CD4-positive, alpha-beta T cell treated with Interleukin-6 for 4 hours (primary cell): ENCODE results near the gene KLC4.

Source experiments
- DNase-seq: peaks from one replicate; pipeline ENCODE4 v3.0.0-alpha.2; 2020; ENCODE audit warnings: mixed read lengths

KLC4 gene

DNA sequence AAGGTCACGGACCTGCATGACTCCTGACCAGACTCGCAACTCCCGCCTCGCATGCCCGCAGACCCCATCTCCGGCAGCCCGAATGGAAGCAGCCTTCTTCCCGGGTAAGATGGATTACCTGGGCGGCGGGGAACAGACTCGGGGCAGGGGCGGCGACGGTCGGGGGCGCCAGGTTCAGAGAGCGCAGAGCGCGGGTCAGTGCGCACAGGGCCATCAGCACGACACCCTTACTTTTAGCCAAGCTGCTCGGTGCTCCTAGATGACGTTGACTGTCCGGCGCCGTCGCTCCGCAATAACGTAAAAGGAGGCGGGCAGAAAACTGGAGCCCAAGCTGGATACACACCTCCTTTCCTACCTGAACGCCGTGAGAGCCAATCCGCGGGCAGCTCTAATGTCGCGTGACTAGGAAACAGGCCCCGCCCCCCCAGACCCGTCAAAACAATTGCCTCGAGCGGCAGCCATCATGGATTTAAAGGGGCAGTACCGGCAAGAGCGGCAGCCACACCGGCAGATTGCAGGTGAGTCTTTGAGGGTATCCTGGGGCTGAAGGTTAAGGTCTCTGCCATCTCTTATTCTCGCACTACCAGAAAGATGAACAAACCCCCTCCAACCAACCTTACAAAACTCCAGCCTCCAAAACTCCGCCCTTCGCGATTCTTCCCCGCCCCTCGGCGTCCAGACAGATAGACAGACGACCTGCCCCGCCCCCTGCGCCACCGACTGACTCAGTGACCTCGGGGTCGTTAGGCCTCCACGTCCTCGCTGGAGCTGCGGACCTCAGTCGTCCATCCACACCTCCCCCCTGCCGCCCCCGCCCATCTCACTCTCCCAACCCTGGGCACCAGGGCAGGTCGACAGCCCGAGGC is at the start of gene KLC4, which contains the start of gene MRPL2:
Gene KLC4, plus strand, starts transcription at position 464 of the 866 bp plus-strand sequence. CDS start 1,705 bp downstream, outside the sequence.
Gene MRPL2, minus strand, starts transcription at position 267 of the 866 bp plus-strand sequence. Its CDS starts 53 bp downstream, at position 214.
- peak; percentile 99 for DNase-seq

DNA sequence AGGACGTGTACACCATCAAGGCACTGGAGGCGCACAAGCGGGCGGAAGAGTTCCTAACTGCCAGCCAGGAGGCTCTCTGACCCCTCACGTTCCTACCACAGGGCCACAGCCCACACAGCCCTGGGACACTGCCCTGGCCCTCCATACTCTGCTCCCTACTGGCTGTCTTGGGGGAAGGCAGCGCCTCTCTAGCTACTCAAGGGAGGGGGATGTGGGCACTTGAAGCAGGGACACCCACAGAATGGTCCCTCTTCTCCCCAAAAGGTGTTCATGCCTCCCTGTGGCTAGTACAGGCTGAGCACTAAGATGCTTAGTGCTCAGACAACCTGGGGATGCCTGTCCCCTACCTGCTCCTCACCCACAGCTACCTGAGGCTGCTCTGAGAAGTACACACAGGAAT is 48.2 kb upstream of the KLC4 start:
- no peak for DNase-seq

DNA sequence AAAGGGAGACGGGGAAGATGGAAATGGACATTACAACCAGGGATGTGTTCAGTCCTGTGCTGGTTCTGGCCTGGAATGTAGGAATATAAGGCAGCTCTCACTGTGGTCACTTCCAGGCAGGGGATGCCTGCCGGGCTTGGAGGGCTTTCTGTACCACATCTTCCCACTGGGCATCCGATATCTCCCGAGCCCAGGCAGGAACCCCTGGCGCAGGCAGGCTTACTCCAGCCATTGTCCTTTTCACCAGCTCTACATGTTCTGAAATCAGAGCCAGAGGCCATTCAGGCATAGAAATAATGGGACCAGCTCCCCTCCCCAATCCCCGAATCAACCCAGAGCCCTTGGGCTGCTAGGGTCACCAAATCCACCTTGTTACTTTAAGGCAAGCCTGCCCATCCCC is 47.1 kb upstream of the KLC4 start:
- no peak for DNase-seq

DNA sequence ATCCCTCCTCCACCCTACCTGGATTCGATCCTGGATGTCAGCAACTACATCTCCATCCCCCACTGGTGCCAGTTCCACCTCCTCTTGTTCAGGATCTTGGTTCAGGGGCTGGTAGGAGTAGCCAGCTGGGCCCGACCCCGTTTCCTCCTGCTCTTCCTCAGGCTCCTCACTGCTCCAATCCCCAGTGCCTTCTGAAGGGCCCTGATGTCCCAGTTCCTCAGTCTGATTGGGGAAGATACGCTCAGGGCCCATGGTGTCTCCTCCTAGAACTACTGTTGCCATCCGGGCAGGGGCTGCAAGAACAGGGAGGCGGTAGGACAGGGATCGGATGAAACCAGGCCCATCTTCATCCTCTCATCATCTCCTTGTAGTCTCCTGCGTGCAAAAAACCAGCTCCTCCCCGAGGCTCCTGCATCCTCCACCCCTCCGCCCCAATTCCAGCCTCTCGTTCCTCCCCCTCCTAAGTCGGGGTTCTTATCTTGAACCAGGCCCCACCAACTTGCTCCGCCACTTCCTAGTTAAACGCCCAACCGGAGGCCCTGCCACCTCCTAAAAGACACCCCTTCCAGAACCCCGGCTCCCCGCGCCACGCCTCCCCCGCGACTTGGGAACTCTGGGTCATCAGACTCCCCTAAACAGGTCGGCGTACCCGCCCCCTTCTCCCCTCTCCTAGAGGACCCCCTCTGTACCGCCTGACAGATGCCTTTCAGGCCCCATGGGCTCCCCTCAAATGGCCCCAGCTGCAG is 46.2 kb upstream of the KLC4 start:
- DNase-seq, result no peak

DNA sequence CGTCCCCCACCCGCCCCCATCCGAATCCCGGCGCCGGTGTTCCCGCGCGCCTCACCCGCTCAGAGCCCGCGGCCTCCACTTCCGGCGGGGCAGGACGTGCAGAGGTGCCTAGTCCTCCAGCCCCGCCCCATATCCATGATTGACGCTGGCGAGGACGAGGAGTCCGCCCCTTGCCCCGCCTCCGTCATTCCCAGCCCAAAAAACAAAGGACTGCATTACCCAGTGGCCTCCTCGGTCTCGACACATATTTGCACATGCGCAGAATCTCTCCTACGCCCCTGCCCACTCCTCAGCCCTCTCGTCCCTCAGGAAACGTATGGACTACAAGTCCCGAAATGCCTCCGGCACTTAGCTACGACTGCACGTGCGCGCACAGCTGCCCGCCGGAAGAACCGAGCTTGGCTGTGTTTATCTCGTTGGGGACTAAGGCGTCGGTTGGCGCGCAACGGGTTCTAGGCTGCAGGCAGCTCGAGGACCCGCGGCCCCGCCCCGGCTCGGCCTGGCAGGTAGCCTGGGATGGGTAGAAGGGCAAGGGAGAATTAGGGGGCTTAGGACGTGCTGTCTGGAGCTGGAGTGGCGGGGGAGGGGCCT is 45.5 kb upstream of the KLC4 start, which contains the start of the genes KLHDC3 and MEA1:
Gene KLHDC3, plus strand, starts transcription at position 407 of the 591 bp plus-strand sequence. CDS start 2,944 bp downstream, outside the sequence.
Gene MEA1, minus strand, starts transcription at position 104 of the 591 bp plus-strand sequence. CDS start 133 bp downstream, outside the sequence.
- peak; percentile 100 for DNase-seq

DNA sequence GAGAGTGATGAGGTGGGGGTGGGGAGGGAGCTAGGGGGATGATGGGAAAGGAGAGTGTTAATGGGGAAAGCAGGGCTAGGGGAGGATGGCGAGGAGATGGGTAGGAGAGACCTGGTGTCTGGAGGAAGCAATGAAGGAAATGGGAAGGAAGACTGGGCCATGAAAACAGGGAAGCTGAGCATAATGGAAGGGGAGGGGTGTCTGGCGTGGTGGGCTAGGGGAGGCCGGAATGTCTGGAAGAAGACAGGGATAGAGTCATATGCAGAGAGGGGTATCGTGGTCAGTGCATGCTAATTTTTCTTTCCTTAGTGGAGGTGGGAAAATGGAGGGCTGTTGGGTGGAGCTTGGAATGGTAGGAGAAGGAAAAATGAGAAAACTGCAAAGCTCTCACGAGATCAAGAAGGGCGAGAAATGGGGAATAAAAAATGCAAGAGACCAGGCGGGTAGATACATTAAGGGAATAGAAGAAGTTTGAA is 45.0 kb upstream of the KLC4 start:
- DNase-seq, result no peak

DNA sequence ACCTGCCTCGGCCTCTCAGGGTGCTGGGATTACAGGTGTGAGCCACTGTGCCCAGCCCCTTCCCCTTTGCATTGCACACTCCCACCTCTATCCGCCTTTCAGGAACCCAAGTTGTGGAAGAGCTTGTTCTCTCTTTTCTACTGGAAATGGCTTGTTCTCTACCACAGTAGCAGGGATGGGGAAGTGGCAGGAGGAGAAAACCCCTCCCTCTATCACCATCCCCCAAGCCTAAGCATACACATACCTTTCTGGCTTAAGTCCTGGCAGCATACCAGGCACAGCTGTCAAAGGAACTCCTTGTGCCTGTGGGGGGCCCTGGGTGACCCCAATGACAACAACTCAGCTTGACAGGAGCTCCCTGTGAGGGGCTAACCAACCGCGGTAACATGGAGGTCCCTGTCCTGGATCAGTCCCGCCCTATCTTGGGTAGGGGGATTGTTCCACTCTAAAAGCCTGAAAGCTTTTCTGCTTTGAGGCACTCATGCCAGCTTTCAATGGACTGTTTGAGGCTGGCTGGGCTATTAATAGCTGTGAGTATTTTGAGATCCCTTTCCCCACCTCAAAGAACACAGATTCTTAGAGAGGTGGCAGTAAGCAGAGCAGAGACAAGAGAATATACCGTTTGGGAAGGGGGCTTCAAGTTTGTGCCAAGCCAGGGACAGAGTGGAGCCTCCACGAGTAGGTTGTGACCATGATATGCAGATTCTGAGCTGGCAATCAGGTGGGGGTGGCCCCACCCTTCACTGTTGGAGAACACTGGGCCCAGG is 43.1 kb upstream of the KLC4 start:
- no peak for DNase-seq

DNA sequence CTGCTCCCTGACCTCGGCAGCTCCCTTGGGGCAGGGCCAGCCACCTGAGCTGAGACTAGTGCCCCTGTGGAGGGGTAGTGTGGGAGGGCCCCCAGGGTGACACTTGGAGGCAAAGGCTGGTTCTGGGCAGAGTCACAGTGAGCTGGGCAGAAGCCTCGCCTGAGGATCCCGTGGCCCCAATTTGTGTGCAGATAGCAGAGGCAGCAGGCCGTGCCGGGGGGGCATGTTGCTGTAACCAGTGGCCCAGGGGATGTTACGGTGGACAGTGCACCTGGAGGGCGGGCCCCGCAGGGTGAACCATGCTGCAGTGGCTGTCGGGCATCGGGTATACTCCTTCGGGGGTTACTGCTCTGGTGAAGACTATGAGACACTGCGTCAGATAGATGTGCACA is 42.5 kb upstream of the KLC4 start:
- no peak for DNase-seq

DNA sequence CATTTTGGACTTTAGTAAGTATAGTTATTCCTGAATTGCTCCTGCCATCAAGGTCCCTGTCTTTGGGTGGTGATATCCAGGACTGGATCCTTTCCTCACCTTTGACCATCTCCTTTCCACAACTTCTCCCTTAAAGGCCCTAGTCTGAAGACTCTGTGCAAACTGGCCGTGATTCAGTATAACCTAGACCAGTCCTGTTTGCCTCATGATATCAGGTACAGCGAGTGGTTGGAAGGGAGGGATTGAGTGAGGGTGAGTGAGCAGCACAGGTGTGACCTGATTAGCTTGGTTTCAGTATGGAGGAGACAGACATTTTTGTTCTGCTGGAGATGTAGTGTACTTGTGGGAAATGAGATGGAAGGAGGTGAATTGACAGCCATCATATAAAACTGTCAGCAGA is 40.3 kb upstream of the KLC4 start:
- DNase-seq, result no peak

DNA sequence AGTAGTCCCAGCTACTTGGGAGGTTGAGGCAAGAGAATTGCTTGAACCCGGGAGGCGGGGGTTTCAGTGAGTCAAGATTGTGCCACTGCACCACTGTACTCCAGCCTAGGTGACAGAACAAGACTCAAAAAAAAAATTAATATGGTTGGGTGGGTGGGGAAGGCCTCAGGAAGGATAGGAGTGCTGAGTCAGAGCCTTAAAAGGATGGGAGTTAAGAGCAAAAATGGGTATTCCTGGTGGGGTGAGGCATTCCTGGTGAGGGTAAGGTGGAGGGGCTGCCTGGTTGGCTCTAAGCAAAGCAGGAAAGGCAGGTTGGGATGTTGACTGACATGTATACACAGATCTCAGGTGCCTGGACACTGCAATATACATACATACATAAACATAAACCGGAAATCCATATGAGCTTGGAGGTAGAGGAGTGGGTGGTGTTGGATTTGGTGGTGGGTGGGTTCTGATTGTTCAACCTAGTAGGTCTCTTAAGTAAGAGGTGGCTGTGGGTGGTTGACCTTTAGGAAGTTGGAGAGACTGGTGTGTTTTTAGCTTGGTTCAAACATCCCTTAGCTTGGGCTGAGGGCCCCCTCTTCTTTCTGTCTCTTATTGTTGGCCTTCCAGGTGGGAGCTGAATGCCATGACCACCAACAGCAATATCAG is 39.3 kb upstream of the KLC4 start:
- no peak for DNase-seq

DNA sequence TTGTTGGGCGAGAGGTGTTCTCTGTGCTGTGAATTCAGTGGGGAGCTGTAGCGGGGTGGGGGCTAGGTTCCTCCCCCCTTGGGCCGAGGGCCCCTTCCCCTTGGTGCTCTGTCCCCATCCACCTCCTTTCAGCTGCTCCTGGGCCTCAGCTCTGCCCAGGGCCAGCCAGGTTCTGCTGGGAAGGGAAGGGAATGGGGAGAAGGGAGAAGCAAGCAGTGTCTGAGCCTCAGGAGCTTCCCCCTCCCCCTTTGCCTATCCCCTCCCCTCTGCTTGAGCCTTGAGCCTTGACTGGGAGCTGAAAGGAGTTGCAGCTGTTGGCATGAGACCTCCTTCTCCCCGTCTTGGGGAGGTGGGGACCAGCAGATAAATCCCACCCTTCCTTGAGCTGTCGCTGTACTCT is 38.6 kb upstream of the KLC4 start:
- DNase-seq, result no peak

DNA sequence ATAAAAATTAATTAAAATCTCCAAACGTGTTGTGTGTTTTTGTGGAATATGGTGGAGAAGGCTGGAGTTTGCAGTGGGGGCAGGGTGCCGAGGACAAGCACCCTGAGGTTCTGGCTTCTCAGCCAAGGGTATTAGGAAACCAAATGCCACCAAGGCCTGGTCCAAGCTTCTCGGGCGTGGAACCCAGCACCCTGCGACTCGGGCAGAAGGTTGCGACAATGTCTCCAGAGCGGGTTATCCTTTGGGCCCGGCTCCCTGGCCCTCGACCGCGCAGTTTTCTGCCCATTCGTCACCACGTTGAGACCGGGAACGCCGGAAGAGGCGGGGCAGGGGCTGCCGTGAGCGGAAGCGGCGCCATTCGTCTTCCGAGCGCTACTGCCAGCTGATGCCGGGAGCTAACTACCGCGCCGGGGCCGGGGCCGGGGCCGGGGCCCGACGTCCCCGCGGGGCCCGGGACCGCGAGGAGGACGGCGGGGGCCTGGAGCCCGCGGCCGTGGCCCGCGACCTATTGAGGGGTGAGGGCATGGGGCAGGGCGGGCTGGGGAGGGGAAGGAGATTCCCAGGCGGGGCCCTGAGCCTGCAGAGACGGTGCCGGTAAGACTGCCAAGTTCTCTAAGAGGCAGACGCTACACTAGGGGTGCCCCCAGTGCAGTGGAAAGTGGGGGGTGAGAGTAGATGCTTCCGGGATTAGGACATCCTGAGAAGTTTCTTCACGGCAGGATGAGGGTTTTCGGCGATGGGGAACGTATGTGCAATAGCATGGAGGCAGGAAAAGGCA is 38.0 kb upstream of the KLC4 start, which contains the start of gene RRP36:
Gene RRP36, plus strand, starts transcription at position 354 of the 778 bp plus-strand sequence. Its CDS starts 32 bp downstream, at position 386.
- DNase-seq, result peak; percentile 80

DNA sequence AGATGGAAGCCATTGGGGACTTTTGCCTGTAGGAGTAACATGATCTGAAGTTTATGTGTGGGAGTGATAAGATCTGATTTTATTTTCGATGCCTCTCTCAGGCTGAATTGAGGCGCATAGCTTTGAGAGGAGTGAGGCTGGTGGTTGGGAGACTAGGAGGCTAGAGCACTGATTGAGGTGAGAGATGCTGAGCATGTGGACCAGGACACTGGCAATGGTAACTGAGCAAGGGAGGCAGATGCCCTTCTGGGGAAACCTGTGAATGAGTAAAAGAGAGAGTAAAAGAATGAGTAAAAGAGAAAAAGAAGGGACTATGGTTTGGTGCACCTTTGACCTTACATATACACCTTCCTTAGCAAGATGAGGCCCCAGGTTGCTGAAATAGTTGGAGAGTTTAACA is 35.0 kb upstream of the KLC4 start:
- DNase-seq, result no peak

DNA sequence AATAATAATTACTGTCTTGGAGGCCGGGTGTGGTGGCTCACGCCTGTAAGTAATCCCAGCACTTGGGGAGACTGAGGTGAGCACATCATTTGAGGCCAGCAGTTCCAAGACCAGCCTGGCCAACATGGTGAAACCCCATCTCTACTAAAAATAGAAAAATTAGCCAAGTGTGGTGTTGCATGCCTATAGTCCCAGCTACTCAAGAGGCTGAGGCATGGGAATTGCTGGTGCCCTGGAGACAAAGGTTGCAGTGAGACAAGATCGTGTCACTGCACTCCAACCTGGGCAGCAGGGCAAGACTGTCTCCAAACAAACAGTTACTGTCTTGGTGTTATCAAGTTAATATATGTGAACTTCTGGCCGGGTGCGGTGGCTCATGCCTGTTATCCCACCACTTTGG is 33.1 kb upstream of the KLC4 start:
- no peak for DNase-seq

DNA sequence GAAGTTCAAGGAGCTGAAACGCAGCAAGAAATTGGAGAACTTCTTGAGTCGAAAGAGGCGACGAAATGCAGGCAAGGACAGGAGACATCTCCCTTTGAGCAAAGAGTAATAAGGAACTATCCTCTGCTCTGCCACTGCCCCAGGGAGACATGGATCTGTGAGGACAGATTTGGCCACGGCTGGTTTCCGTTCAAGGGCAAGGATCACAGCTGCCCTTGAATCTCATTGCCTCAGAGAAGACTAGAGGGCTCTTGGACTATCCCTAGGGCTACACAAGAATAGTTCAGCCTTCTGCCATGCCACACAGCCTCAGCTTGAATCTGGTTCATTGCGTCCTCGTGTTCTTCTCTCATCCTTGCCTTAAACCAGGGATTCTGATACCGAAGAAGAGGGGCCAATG is 30.3 kb upstream of the KLC4 start:
- no peak for DNase-seq

DNA sequence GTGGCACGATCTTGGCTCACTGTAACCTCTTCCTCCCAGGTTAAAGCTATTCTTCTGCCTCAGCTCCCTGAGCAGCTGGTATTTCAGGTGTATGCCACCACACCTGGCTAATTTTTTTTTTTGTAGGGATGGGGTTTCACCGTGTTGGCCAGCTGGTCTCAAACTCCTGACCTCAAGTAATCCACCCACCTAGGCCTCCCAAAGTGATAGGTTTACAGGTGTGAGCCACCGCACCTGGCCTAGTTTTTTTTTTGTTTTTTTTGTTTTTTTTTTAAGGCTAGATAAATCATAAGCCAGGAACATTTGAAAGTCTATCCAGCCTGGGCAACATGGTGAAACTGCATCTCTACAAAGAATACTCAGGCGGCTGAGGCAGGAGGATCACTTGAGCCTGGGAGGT is 27.1 kb upstream of the KLC4 start:
- DNase-seq, result no peak

DNA sequence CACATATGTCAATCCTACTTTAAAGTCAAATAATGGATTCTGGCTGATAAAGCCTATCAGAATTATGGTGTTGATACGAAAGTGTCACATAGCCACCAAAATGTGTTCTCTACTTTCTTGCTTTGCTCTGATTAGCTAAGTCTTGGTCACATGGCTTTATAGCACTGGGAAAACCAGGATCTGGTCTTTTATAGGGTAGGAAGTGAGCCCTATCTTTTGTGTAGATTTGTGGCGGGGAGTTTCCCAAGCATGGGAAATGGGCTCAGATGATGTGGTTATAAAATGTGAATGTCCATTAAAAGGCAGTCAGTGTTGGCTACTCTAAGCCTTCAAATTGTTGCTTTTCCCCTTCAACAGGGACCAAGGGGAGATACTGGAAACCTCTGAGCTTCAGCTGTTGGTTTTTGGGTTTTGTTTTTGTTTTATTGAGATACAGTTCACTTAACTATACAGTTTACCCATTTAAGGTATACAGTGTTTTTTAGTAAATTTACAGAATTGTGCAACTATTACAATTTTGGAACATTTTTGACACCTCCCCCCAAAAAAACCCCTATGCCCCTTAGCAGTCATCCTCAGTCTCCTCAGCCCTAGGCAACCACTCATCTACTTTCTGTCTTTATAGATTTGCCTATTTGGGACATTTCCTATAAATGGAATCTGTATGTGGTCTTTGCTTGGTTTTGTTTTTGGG is 25.8 kb upstream of the KLC4 start:
- no peak for DNase-seq

DNA sequence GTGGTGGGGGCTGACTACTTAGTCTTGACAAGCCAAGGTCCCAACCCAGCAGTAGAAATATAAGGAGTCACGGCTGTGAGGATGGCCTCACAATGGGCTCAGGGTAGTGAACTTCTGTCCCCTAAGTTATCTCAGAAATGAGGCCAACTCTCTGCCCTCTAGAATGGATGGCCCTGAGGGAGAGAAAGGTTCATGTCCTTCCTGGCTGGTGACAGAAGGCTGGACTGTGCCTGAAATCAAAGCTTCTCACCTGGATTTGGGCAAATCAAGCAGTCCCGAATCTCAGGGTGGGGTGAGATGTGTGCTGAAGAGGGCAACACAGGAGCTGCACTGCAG is 25.3 kb upstream of the KLC4 start:
- no peak for DNase-seq

DNA sequence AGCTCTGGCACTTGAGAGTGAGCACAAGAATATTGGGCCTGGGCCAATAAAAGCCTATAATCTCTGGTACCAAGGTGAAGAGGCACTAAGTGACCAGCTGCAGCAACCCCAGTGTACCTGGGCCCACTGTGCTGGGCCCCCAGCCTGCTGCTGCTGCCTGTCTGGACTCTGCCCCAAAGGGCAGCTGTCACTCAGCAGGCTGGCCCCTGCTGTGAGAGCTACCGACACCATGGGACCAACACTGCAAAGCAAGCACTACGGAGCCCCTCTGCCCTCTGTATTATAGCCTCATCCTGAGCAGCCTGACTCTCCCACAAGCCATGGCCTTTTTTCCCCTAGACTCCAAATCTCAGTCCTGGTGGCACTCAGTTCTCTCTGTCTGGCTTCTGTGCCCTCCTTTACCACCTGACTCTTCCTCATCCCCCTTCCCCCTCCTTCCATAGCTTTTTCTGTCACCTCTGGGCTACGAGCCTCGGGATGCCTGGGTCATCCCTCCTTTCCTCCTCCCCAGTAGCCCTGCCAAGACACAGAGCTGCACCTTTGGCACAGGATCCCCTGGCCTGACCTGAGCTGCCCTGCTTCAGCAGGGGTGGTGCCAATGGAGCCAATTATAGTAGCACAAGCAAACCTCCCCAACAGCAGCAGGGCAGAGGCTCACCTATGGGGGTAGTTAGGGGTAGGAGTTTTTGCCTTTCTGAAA is 23.8 kb upstream of the KLC4 start:
- no peak for DNase-seq

DNA sequence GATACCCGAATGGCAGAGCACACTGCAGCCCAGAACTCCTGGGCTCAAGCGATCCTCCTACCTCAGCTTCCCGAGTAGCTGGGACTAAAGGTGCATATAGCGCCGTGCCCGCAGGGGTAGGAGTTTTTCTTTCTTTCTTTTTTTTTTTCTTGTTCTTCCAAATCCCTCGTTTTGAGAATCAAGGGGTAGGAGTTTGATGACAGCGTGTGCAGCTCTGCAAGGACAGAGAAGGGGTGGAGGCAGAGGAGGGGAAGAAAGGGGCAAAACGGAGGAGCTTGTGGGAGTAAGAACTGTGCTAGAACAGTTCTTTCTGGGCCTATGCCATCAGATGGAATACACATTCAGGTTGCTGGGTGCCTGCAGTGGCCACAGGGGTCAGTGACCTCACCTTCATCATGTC is 22.7 kb upstream of the KLC4 start:
- no peak for DNase-seq
